Measurements from ENCODE around the gene IMMP2L.

Gene IMMP2L

GRCh38 chr7:111018960-111019736 lies 543.1 kb downstream of the IMMP2L start:
- Histone ChIP-seq H3K9me3 (ENCODE audit: control insufficient read depth in 1 of 2, low read length in 2 of 2) (no peaks in the 10 kb centered on the region), H3K36me3 (ENCODE audit: control insufficient read depth in 1 of 2, insufficient read depth in 2 of 2, low read length in 2 of 2) (no peaks in the 10 kb centered on the region), H3K4me1 (ENCODE audit: control insufficient read depth in 1 of 2, insufficient read depth in 2 of 2, low read length in 2 of 2) (no peaks in the 10 kb centered on the region), H3K4me3 (ENCODE audit: low read depth in 1 of 2, low read length in 2 of 2) (no peak overlapping the region), H3K27ac (ENCODE audit: low read length) (no peak overlapping the region), H3K27me3 (ENCODE audit: low read depth, low read length) (no peaks in the 10 kb centered on the region)

DNA sequence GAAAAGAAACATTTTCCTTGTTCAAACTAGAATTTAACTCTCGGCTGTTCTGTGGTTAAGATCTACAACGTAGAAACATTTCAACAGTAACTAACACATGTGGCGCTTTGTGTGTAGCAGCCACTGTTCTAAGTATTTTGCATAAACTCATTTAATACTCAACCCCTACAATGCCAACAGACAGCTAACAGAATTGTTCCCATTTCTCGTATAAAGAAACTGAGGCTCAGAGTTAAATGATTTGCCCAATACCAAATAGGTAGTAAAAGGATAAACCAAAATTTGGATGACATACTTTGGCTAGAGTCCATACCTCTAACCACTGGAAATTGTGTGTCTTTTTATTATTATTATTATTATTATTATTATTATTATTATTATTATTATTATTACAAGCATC lies 543.8 kb downstream of the IMMP2L start:
- no peak overlapping the region for H3K4me3 ChIP-seq (ENCODE audit: low read depth in 1 of 2, low read length in 2 of 2)
- no peaks in the 10 kb centered on the region for H3K36me3 ChIP-seq (ENCODE audit: control insufficient read depth in 1 of 2, insufficient read depth in 2 of 2, low read length in 2 of 2)
- H3K27ac ChIP-seq (ENCODE audit: low read length), result no peak overlapping the region

DNA sequence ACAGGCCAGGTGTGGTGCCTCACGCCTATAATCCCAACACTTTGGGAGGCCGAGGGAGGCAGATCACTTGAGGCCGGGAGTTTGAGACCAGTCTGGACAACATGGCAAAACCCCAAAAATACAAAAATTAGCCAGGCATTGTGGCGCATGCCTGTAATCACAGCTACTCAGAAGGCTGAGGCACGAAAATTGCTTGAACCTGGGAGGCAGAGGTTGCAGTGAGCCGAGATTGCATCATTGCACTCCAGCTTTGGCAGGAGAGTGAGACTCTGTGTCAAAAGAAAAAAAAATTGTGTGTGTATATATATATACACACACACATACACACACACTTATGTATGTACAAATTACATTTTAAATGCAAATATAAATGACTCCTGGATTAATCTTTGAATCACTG lies 548.2 kb downstream of the IMMP2L start:
- no peaks in the 10 kb centered on the region for H3K36me3 ChIP-seq (ENCODE audit: control insufficient read depth in 1 of 2, insufficient read depth in 2 of 2, low read length in 2 of 2)
- peaks cover 0 to 3% of the 10 kb centered on the region in 2 donors for H3K4me1 ChIP-seq (ENCODE audit: control insufficient read depth in 1 of 2, insufficient read depth in 2 of 2, low read length in 2 of 2)
- H3K9me3 ChIP-seq (ENCODE audit: control insufficient read depth in 1 of 2, low read length in 2 of 2), result no peaks in the 10 kb centered on the region
- no peak overlapping the region for H3K4me3 ChIP-seq (ENCODE audit: low read depth in 1 of 2, low read length in 2 of 2)
- no peaks in the 10 kb centered on the region for H3K27me3 ChIP-seq (ENCODE audit: low read depth, low read length)
- H3K27ac ChIP-seq (ENCODE audit: low read length), result no peak overlapping the region

More for the DNA sequence above, 543.8 kb downstream of the IMMP2L start:
- no peaks in the 10 kb centered on the region for H3K9me3 ChIP-seq (ENCODE audit: control insufficient read depth in 1 of 2, low read length in 2 of 2)
- no peaks in the 10 kb centered on the region for H3K4me1 ChIP-seq (ENCODE audit: control insufficient read depth in 1 of 2, insufficient read depth in 2 of 2, low read length in 2 of 2)
- no peaks in the 10 kb centered on the region for H3K27me3 ChIP-seq (ENCODE audit: low read depth, low read length)

- Histone ChIP-seq H3K27me3 (ENCODE audit: low read depth, low read length) (no peaks in the 10 kb centered on the region), H3K27ac (ENCODE audit: low read length) (no peak overlapping the region), H3K36me3 (ENCODE audit: control insufficient read depth in 1 of 2, insufficient read depth in 2 of 2, low read length in 2 of 2) (no peaks in the 10 kb centered on the region), H3K4me3 (ENCODE audit: low read depth in 1 of 2, low read length in 2 of 2) (no peak overlapping the region), H3K9me3 (ENCODE audit: control insufficient read depth in 1 of 2, low read length in 2 of 2) (no peaks in the 10 kb centered on the region), H3K4me1 (ENCODE audit: control insufficient read depth in 1 of 2, insufficient read depth in 2 of 2, low read length in 2 of 2) (peaks cover 0 to 3% of the 10 kb centered on the region in 2 donors)
These were observed 549.3 kb downstream of the IMMP2L start for GRCh38 chr7:111012799-111013675.

DNA sequence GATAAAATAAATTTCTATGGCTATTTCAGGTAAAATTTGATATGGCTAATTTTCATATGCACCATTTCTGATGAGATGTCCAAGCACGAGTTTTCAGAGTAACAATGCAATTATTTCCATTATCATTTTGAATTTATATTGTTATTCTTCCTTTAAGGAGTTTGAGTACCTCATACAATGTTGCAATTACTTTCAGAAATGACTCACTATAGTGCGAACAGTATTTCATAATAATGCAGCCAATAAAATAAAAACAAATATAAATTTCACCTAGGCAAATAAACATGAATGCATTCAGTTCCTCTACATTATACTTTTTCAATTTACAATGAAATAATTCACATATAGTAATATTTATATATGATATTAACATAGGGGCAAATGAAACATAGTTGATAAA lies 550.1 kb downstream of the IMMP2L start:
- Histone ChIP-seq H3K9me3 (ENCODE audit: control insufficient read depth in 1 of 2, low read length in 2 of 2) (no peaks in the 10 kb centered on the region), H3K27me3 (ENCODE audit: low read depth, low read length) (no peaks in the 10 kb centered on the region), H3K27ac (ENCODE audit: low read length) (no peak overlapping the region), H3K4me3 (ENCODE audit: low read depth in 1 of 2, low read length in 2 of 2) (no peak overlapping the region), H3K4me1 (ENCODE audit: control insufficient read depth in 1 of 2, insufficient read depth in 2 of 2, low read length in 2 of 2) (peaks cover 0 to 3% of the 10 kb centered on the region in 2 donors), H3K36me3 (ENCODE audit: control insufficient read depth in 1 of 2, insufficient read depth in 2 of 2, low read length in 2 of 2) (no peaks in the 10 kb centered on the region)

DNA sequence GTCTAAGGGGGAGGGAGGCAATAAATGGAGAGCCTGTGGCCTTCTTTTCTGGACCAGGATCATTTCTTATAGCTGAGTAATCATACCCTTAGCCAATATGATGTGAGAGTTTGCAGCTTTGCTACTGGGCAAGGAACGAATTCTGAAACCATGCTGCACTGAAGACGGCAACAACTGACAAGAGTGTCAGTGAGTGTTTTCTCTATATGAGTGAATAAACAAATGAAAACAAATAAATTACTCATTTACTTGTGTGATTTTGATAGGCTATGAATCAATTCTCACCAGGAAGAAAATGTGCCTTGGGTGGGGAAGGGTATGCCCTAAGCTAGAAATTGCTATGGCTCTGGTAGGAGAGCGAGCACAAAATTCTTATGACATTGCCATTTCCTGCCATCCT lies 550.8 kb downstream of the IMMP2L start:
- no peak overlapping the region for H3K4me3 ChIP-seq (ENCODE audit: low read depth in 1 of 2, low read length in 2 of 2)

DNA sequence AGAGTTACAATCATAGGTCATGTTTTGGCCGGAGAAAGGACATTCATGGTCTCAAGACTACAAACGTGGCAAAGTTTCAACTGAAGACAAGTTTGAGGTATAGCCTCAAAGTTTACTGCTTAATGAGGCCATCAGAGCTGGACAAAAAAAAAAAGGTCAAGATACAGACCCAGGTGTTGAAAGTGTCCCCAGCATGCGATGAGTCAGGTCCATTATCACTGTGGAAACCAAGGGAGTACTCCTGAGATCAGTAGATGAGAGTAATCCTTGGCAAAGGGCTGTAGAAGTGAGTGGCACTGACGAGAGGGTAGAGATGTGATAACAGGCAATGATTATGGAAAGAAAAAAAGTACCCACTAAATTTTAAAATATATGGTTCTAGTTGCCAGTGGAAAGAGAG lies 551.5 kb downstream of the IMMP2L start:
- H3K9me3 ChIP-seq (ENCODE audit: control insufficient read depth in 1 of 2, low read length in 2 of 2), result no peaks in the 10 kb centered on the region
- no peaks in the 10 kb centered on the region for H3K27me3 ChIP-seq (ENCODE audit: low read depth, low read length)
- H3K4me3 ChIP-seq (ENCODE audit: low read depth in 1 of 2, low read length in 2 of 2), result no peak overlapping the region
- peaks cover 0 to 3% of the 10 kb centered on the region in 2 donors for H3K4me1 ChIP-seq (ENCODE audit: control insufficient read depth in 1 of 2, insufficient read depth in 2 of 2, low read length in 2 of 2)
- no peaks in the 10 kb centered on the region for H3K36me3 ChIP-seq (ENCODE audit: control insufficient read depth in 1 of 2, insufficient read depth in 2 of 2, low read length in 2 of 2)
- no peak overlapping the region for H3K27ac ChIP-seq (ENCODE audit: low read length)

More for the DNA sequence above, 550.8 kb downstream of the IMMP2L start:
- Histone ChIP-seq H3K27ac (ENCODE audit: low read length) (no peak overlapping the region), H3K4me1 (ENCODE audit: control insufficient read depth in 1 of 2, insufficient read depth in 2 of 2, low read length in 2 of 2) (peaks cover 0 to 3% of the 10 kb centered on the region in 2 donors), H3K27me3 (ENCODE audit: low read depth, low read length) (no peaks in the 10 kb centered on the region), H3K9me3 (ENCODE audit: control insufficient read depth in 1 of 2, low read length in 2 of 2) (no peaks in the 10 kb centered on the region), H3K36me3 (ENCODE audit: control insufficient read depth in 1 of 2, insufficient read depth in 2 of 2, low read length in 2 of 2) (no peaks in the 10 kb centered on the region)

GRCh38 chr7:111009526-111010040 lies 552.7 kb downstream of the IMMP2L start:
- Histone ChIP-seq H3K27ac (ENCODE audit: low read length) (no peak overlapping the region), H3K27me3 (ENCODE audit: low read depth, low read length) (no peaks in the 10 kb centered on the region), H3K4me1 (ENCODE audit: control insufficient read depth in 1 of 2, insufficient read depth in 2 of 2, low read length in 2 of 2) (peaks cover 0 to 3% of the 10 kb centered on the region in 2 donors), H3K36me3 (ENCODE audit: control insufficient read depth in 1 of 2, insufficient read depth in 2 of 2, low read length in 2 of 2) (no peaks in the 10 kb centered on the region), H3K9me3 (ENCODE audit: control insufficient read depth in 1 of 2, low read length in 2 of 2) (no peaks in the 10 kb centered on the region), H3K4me3 (ENCODE audit: low read depth in 1 of 2, low read length in 2 of 2) (no peak overlapping the region)

DNA sequence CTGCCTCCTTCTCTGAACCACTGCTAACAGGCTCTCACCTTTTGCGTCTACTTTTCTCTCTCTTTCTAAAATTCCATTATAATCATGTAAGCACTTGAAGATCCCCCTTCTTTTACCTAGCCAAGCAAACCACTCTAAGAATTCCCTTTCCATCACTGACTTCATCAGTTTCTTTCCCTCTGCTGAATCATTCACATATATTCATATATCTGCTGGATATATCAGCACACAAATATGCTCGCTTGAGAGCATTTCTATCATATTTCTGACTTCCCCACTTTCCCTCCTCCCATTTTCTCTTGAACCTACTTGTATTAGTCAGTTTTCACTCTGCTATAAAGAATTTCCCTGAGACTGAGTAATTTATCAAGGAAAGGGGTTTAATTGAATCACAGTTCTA lies 555.6 kb downstream of the IMMP2L start:
- no peaks in the 10 kb centered on the region for H3K36me3 ChIP-seq (ENCODE audit: control insufficient read depth in 1 of 2, insufficient read depth in 2 of 2, low read length in 2 of 2)
- no peaks in the 10 kb centered on the region for H3K9me3 ChIP-seq (ENCODE audit: control insufficient read depth in 1 of 2, low read length in 2 of 2)
- H3K4me3 ChIP-seq (ENCODE audit: low read depth in 1 of 2, low read length in 2 of 2), result no peak overlapping the region
- no peaks in the 10 kb centered on the region for H3K4me1 ChIP-seq (ENCODE audit: control insufficient read depth in 1 of 2, insufficient read depth in 2 of 2, low read length in 2 of 2)
- no peaks in the 10 kb centered on the region for H3K27me3 ChIP-seq (ENCODE audit: low read depth, low read length)
- H3K27ac ChIP-seq (ENCODE audit: low read length), result no peak overlapping the region

- Histone ChIP-seq H3K27ac (ENCODE audit: low read length) (no peak overlapping the region), H3K4me1 (ENCODE audit: control insufficient read depth in 1 of 2, insufficient read depth in 2 of 2, low read length in 2 of 2) (no peaks in the 10 kb centered on the region), H3K27me3 (ENCODE audit: low read depth, low read length) (no peaks in the 10 kb centered on the region), H3K9me3 (ENCODE audit: control insufficient read depth in 1 of 2, low read length in 2 of 2) (no peaks in the 10 kb centered on the region), H3K4me3 (ENCODE audit: low read depth in 1 of 2, low read length in 2 of 2) (no peak overlapping the region), H3K36me3 (ENCODE audit: control insufficient read depth in 1 of 2, insufficient read depth in 2 of 2, low read length in 2 of 2) (no peaks in the 10 kb centered on the region)
These were observed 556.3 kb downstream of the IMMP2L start for GRCh38 chr7:111006040-111006439.

DNA sequence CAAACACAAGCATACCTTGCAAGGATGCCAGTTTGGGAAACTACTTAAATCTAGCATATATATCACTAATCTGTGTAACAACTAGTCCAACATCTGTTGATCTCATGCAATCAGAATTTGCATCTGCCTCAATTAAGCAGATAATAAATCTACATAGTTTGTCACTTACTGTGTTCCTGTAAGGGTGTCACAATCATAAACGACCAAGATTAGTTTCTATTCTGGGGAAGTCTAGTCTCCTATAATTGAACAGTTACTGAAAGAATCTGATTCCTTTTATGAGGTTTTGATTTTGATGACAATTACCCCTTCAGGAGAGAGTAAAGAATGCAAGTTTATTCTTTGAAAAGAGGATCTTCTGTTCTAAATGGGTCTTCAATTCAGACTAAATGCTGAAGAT lies 556.8 kb downstream of the IMMP2L start:
- H3K27me3 ChIP-seq (ENCODE audit: low read depth, low read length), result no peaks in the 10 kb centered on the region
- H3K9me3 ChIP-seq (ENCODE audit: control insufficient read depth in 1 of 2, low read length in 2 of 2), result no peaks in the 10 kb centered on the region
- no peak overlapping the region for H3K4me3 ChIP-seq (ENCODE audit: low read depth in 1 of 2, low read length in 2 of 2)
- no peak overlapping the region for H3K27ac ChIP-seq (ENCODE audit: low read length)
- H3K4me1 ChIP-seq (ENCODE audit: control insufficient read depth in 1 of 2, insufficient read depth in 2 of 2, low read length in 2 of 2), result no peaks in the 10 kb centered on the region
- no peaks in the 10 kb centered on the region for H3K36me3 ChIP-seq (ENCODE audit: control insufficient read depth in 1 of 2, insufficient read depth in 2 of 2, low read length in 2 of 2)

Data from muscle layer of duodenum (tissue), 2 donors.